ENCODE results near the gene PAPSS1. TPM values are rescaled to one million over a fixed set of nuclear protein-coding genes. Genes with fewer than 3 reads are reported as not detected.

PAPSS1 gene
- total RNA-seq (2012; rRNA removed): 34.7 and 47.9 TPM in 2 replicates

GRCh38 chr4:107719922-107720722 lies at the start of gene PAPSS1:
Gene PAPSS1, minus strand, starts transcription at chr4:107720234. Its CDS starts 55 bp downstream, at chr4:107720179.
- Histone ChIP-seq H3K4me3 (ENCODE audit: low read length) (peak within 1 kb of the TSS; percentile 98), H3K4me1 (ENCODE audit: control insufficient read depth, insufficient read depth, low read length) (peaks cover 19% of the 10 kb centered on the region), H3K27me3 (ENCODE audit: control insufficient read depth, insufficient read depth, low read length) (no peaks in the 10 kb centered on the region), H3K9ac (ENCODE audit: low read depth, low read length) (peak within 1 kb of the TSS; percentile 78), H3K36me3 (ENCODE audit: insufficient read depth, low read length) (no peaks in the 10 kb centered on the region), H3K9me3 (replicated peaks; ENCODE audit: low read length) (no peaks in the 10 kb centered on the region), H3K4me2 (ENCODE audit: low read length) (peak within 1 kb of the TSS; percentile 83)

GRCh38 chr4:107760281-107760947 lies 40.4 kb upstream of the PAPSS1 start:
- no peaks in the 10 kb centered on the region for H3K4me1 ChIP-seq (ENCODE audit: control insufficient read depth, insufficient read depth, low read length)
- no peaks in the 10 kb centered on the region for H3K27me3 ChIP-seq (ENCODE audit: control insufficient read depth, insufficient read depth, low read length)
- no peak overlapping the region for H3K4me3 ChIP-seq (ENCODE audit: low read length)
- H3K36me3 ChIP-seq (ENCODE audit: insufficient read depth, low read length): no peaks in the 10 kb centered on the region
- no peak overlapping the region for H3K9ac ChIP-seq (ENCODE audit: low read depth, low read length)
- H3K9me3 ChIP-seq (replicated peaks; ENCODE audit: low read length): no peaks in the 10 kb centered on the region
- no peak overlapping the region for H3K4me2 ChIP-seq (ENCODE audit: low read length)

DNA sequence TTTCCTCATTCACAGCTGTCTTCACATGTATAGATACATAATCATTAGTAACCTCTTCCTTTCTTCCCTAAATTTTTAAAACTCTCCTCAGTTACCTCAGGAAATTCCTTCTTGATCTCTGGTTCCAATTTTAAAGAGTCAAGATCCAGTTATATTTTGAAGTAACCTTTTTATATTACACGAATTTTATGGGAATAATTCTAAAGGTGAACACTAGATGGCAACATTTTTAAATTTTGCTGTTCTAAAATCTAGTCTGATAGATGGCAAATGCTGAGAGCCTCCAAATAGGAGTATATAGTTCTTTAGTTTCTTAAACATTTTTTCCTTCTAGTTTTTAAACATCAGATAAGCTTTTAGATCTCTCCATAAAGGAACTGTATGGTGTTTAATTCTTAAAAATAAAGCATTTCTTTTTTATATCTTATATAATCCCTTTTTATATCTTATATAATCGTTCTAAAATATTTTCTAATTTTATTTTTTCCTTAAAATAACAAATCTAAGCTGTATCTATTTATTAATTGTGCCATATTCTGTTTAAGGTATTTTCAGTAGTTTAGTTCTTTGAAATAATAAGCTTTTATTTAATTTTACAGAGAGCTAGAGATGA lies 37.9 kb upstream of the PAPSS1 start:
- Histone ChIP-seq H3K4me2 (ENCODE audit: low read length) (no peak overlapping the region), H3K27me3 (ENCODE audit: control insufficient read depth, insufficient read depth, low read length) (peaks cover 4% of the 10 kb centered on the region), H3K4me3 (ENCODE audit: low read length) (no peak overlapping the region)

DNA sequence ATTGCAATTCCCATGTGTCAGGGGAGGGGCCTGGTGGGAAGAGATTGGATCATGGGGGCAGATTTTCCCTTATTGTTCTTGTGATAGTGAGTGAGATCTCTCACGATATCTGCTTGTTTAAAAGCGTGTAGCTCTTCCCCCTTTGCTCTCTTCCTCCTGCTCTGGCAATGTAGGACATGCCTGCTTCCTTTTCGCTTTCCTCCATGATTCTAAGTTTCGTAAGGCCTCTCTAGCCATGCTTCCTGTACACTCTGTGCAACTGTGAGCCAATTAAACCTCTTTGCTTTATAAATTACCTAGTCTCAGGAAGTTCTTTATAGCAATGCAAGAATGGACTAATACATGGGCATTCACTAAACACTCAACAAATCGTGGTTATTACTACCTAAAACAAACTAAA lies 37.2 kb upstream of the PAPSS1 start:
- no peaks in the 10 kb centered on the region for H3K9me3 ChIP-seq (replicated peaks; ENCODE audit: low read length)
- no peaks in the 10 kb centered on the region for H3K4me1 ChIP-seq (ENCODE audit: control insufficient read depth, insufficient read depth, low read length)
- no peak overlapping the region for H3K9ac ChIP-seq (ENCODE audit: low read depth, low read length)
- H3K4me3 ChIP-seq (ENCODE audit: low read length): no peak overlapping the region
- no peaks in the 10 kb centered on the region for H3K36me3 ChIP-seq (ENCODE audit: insufficient read depth, low read length)
- H3K4me2 ChIP-seq (ENCODE audit: low read length): no peak overlapping the region
- H3K27me3 ChIP-seq (ENCODE audit: control insufficient read depth, insufficient read depth, low read length): peaks cover 4% of the 10 kb centered on the region

More for the DNA sequence above, 37.9 kb upstream of the PAPSS1 start:
- Histone ChIP-seq H3K36me3 (ENCODE audit: insufficient read depth, low read length) (no peaks in the 10 kb centered on the region), H3K4me1 (ENCODE audit: control insufficient read depth, insufficient read depth, low read length) (no peaks in the 10 kb centered on the region), H3K9me3 (replicated peaks; ENCODE audit: low read length) (no peaks in the 10 kb centered on the region), H3K9ac (ENCODE audit: low read depth, low read length) (no peak overlapping the region)

- no peak overlapping the region for H3K4me3 ChIP-seq (ENCODE audit: low read length)
- no peaks in the 10 kb centered on the region for H3K9me3 ChIP-seq (replicated peaks; ENCODE audit: low read length)
- no peak overlapping the region for H3K4me2 ChIP-seq (ENCODE audit: low read length)
- no peaks in the 10 kb centered on the region for H3K36me3 ChIP-seq (ENCODE audit: insufficient read depth, low read length)
- H3K9ac ChIP-seq (ENCODE audit: low read depth, low read length): no peak overlapping the region
- no peaks in the 10 kb centered on the region for H3K4me1 ChIP-seq (ENCODE audit: control insufficient read depth, insufficient read depth, low read length)
- peaks cover 4% of the 10 kb centered on the region for H3K27me3 ChIP-seq (ENCODE audit: control insufficient read depth, insufficient read depth, low read length)
These were observed 35.9 kb upstream of the PAPSS1 start for GRCh38 chr4:107755841-107756356.

DNA sequence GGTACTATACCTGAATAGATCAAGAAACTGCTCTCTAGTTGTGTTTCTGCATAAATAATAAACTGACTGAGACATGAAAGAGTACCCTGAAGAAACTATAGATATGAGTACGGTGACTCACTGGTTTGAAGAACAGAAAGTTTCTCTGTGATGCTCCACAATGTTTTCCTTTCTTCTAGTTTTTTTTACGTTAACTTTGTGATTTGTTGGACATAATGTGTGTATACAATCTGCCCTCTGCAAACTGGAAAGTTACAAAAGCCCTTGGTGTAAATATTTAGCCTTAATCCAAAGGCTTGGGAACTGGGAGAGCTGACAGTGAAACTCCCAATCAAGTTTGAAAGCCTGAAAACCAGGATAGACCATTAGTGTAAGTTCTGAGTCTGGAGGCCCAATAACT lies 31.6 kb upstream of the PAPSS1 start:
- Histone ChIP-seq H3K36me3 (ENCODE audit: insufficient read depth, low read length) (no peaks in the 10 kb centered on the region), H3K4me1 (ENCODE audit: control insufficient read depth, insufficient read depth, low read length) (no peaks in the 10 kb centered on the region), H3K4me2 (ENCODE audit: low read length) (no peak overlapping the region), H3K4me3 (ENCODE audit: low read length) (no peak overlapping the region), H3K27me3 (ENCODE audit: control insufficient read depth, insufficient read depth, low read length) (peaks cover 4% of the 10 kb centered on the region), H3K9ac (ENCODE audit: low read depth, low read length) (no peak overlapping the region), H3K9me3 (replicated peaks; ENCODE audit: low read length) (no peaks in the 10 kb centered on the region)

GRCh38 chr4:107747748-107748486 lies 27.9 kb upstream of the PAPSS1 start:
- H3K9ac ChIP-seq (ENCODE audit: low read depth, low read length): no peak overlapping the region
- H3K4me1 ChIP-seq (ENCODE audit: control insufficient read depth, insufficient read depth, low read length): no peaks in the 10 kb centered on the region
- no peaks in the 10 kb centered on the region for H3K27me3 ChIP-seq (ENCODE audit: control insufficient read depth, insufficient read depth, low read length)
- H3K9me3 ChIP-seq (replicated peaks; ENCODE audit: low read length): no peaks in the 10 kb centered on the region
- H3K4me2 ChIP-seq (ENCODE audit: low read length): no peak overlapping the region
- no peaks in the 10 kb centered on the region for H3K36me3 ChIP-seq (ENCODE audit: insufficient read depth, low read length)
- no peak overlapping the region for H3K4me3 ChIP-seq (ENCODE audit: low read length)

DNA sequence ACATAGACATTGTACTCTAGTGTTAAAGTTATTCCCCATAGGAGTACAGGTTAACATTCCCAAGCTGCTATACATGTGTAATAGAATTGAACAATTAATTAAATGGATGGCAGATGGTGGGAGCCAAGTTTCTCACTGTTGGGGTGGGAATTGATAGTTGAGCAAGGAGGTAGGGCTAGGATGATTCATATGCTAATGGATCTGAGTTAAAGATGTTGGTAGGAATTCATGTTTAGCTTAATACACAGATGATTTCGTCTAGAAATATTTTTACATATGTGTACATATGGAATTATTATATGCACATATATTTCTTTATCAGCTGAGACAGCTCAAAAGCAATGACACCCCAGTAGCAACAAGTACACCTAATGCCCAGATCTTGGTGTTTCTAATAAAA lies 26.1 kb upstream of the PAPSS1 start:
- Histone ChIP-seq H3K36me3 (ENCODE audit: insufficient read depth, low read length) (no peaks in the 10 kb centered on the region), H3K27me3 (ENCODE audit: control insufficient read depth, insufficient read depth, low read length) (no peaks in the 10 kb centered on the region), H3K9ac (ENCODE audit: low read depth, low read length) (no peak overlapping the region), H3K4me2 (ENCODE audit: low read length) (no peak overlapping the region), H3K4me1 (ENCODE audit: control insufficient read depth, insufficient read depth, low read length) (peaks cover 5% of the 10 kb centered on the region), H3K9me3 (replicated peaks; ENCODE audit: low read length) (no peaks in the 10 kb centered on the region), H3K4me3 (ENCODE audit: low read length) (no peak overlapping the region)

DNA sequence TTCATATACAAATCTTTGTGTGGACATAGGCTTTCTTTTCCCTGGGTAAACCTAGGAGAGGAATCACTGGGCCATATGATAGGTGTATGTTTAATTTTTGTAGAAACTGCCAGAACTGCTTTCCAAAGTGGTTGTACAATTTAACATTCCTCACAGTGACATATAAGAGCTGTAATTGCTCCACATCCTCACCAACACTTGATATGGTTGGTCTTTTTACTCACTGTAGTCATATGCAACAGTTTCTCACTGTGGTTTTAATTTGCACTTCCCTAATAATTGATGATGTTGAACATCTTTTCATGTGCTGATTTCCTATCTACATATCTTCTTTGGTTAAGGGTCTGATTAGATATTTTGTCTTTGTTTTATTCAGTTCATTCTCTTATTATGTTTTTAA lies 24.5 kb upstream of the PAPSS1 start:
- H3K4me1 ChIP-seq (ENCODE audit: control insufficient read depth, insufficient read depth, low read length): peaks cover 21% of the 10 kb centered on the region
- no peaks in the 10 kb centered on the region for H3K36me3 ChIP-seq (ENCODE audit: insufficient read depth, low read length)
- H3K4me2 ChIP-seq (ENCODE audit: low read length): no peak overlapping the region
- no peak overlapping the region for H3K9ac ChIP-seq (ENCODE audit: low read depth, low read length)
- H3K9me3 ChIP-seq (replicated peaks; ENCODE audit: low read length): no peaks in the 10 kb centered on the region
- H3K4me3 ChIP-seq (ENCODE audit: low read length): no peak overlapping the region
- no peaks in the 10 kb centered on the region for H3K27me3 ChIP-seq (ENCODE audit: control insufficient read depth, insufficient read depth, low read length)

DNA sequence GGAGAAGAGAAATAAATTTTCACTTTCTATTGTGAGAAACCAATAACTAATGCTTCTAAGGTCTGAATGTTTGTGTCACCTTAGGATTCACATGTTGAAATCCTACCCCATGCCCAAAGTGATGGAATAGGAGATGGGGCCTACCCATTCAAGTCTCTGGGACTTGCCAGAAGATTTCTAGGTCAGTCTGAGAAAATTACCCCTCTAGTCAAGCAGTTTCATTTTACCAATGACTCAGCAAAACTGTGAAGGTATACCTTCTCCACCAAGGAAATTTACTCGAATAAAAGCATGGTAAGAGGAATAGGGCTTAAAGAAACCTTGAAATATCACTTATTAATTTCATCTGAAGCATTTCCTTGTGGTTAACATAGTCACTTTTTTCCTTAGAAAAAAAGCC lies 23.5 kb upstream of the PAPSS1 start:
- Histone ChIP-seq H3K4me1 (ENCODE audit: control insufficient read depth, insufficient read depth, low read length) (peaks cover 21% of the 10 kb centered on the region), H3K9ac (ENCODE audit: low read depth, low read length) (no peak overlapping the region), H3K4me2 (ENCODE audit: low read length) (no peak overlapping the region), H3K36me3 (ENCODE audit: insufficient read depth, low read length) (no peaks in the 10 kb centered on the region), H3K9me3 (replicated peaks; ENCODE audit: low read length) (no peaks in the 10 kb centered on the region), H3K27me3 (ENCODE audit: control insufficient read depth, insufficient read depth, low read length) (no peaks in the 10 kb centered on the region), H3K4me3 (ENCODE audit: low read length) (no peak overlapping the region)

DNA sequence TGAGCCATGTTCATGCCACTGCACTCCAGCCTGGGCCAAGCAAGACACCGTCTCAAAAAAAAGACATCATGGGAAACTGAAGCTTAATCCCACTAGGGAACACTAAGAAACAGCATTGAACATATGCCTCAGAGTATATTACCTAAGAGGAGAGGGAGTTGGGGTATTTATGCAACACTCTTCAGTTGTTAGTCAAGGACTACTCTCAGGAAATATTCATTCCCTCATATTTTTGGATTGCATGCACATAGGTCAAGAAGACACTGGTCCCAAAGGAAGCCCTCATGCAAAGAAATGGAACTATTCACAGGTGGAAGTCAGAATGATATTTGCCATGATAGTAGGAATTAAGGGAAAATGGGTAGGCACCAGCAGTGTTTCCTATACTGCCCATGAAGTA lies 22.8 kb upstream of the PAPSS1 start:
- H3K4me1 ChIP-seq (ENCODE audit: control insufficient read depth, insufficient read depth, low read length): peaks cover 21% of the 10 kb centered on the region
- no peak overlapping the region for H3K9ac ChIP-seq (ENCODE audit: low read depth, low read length)

More for the DNA sequence above, 22.8 kb upstream of the PAPSS1 start:
- Histone ChIP-seq H3K4me2 (ENCODE audit: low read length) (no peak overlapping the region), H3K9me3 (replicated peaks; ENCODE audit: low read length) (no peaks in the 10 kb centered on the region), H3K36me3 (ENCODE audit: insufficient read depth, low read length) (no peaks in the 10 kb centered on the region), H3K27me3 (ENCODE audit: control insufficient read depth, insufficient read depth, low read length) (no peaks in the 10 kb centered on the region), H3K4me3 (ENCODE audit: low read length) (no peak overlapping the region)
